DND-41 (cell line): Measurements from ENCODE around the gene NR1I2.

Experiments
- CTCF ChIP-seq: IDR thresholded peaks from 2 replicates; pipeline ENCODE4 v1.5.1; 2012; ENCODE audit warnings: borderline replicate concordance, low read length, moderate library complexity, mild to moderate bottlenecking; ENCODE audit not compliant: poor library complexity, severe bottlenecking; ENCODE audit errors: extremely low read depth
- EZH2 ChIP-seq: IDR thresholded peaks from 3 replicates; pipeline ENCODE4 v1.6.1; 2012; ENCODE audit warnings: borderline replicate concordance, low read depth, mild to moderate bottlenecking, moderate library complexity, low read length, inconsistent platforms; ENCODE audit not compliant: severe bottlenecking

GRCh38 chr3:119769394-119770149 lies 12.3 kb upstream of the NR1I2 start:
- no peak for TF ChIP-seq CTCF
- no peak for TF ChIP-seq EZH2
